Inflammatory macrophage (primary cell): ENCODE results near the gene METAP2.

Source experiments
- DNase-seq, 2 donors: peaks; one replicate each; pipeline ENCODE4 v3.0.0-alpha.2; 2020 to 2022

The METAP2 gene

GRCh38 chr12:95551913-95552516, 78.1 kb downstream of the METAP2 start:
- DNase-seq: no peak

GRCh38 chr12:95553197-95553943, 79.4 kb downstream of the METAP2 start:
- DNase-seq: peak; percentile 21 to 75

- DNase-seq: no peak
Measured at GRCh38 chr12:95554532-95555071, 80.7 kb downstream of the METAP2 start.

GRCh38 chr12:95557625-95558024, 83.7 kb downstream of the METAP2 start:
- DNase-seq: no peak
